CD4-positive, CD25-positive, alpha-beta regulatory T cell (primary cell): ENCODE data around the gene RNASE8. TPM values are rescaled to one million over a fixed set of nuclear protein-coding genes. Genes with fewer than 3 reads are reported as not detected.
A peak's percentile ranks its signal among the peaks of the same experiment; 100 is the strongest.

Source experiments
- ATAC-seq, 2 donors: fragments of 150-1000 bp; cut with Tn5 transposase; one replicate each; pipeline ENCODE4 v1.10.0; 2021; ENCODE audit warnings: low read depth in 2 of 2, moderate number of reproducible peaks in 2 of 2, moderate library complexity in 1 of 2
- DNase-seq, 3 donors: peaks; one replicate each; pipeline versions ENCODE4 v3.0.0 to v3.0.0-alpha.2; 2012 to 2022; ENCODE audit warnings: mixed read lengths in 1 of 3
- H3K27ac ChIP-seq: one replicate; pipeline ENCODE4 v1.7.0; 2013; ENCODE audit warnings: mild to moderate bottlenecking, low read length; ENCODE audit not compliant: insufficient read depth, poor library complexity, severe bottlenecking
- H3K27me3 ChIP-seq: one replicate; pipeline ENCODE4 v1.7.0; 2013; ENCODE audit warnings: low read length; ENCODE audit not compliant: control insufficient read depth, insufficient read depth
- H3K36me3 ChIP-seq: one replicate; pipeline ENCODE4 v1.7.0; 2013; ENCODE audit warnings: mild to moderate bottlenecking, low read length, moderate library complexity; ENCODE audit not compliant: control insufficient read depth, insufficient read depth
- H3K4me1 ChIP-seq: 2 replicates; pipeline ENCODE4 v1.7.0; 2013; ENCODE audit warnings: mild to moderate bottlenecking, low read length; ENCODE audit not compliant: insufficient read depth, control insufficient read depth, poor library complexity, severe bottlenecking
- H3K4me3 ChIP-seq: one replicate; pipeline ENCODE4 v1.7.0; 2013; ENCODE audit warnings: low read depth, mild to moderate bottlenecking, low read length, moderate library complexity
- H3K9me3 ChIP-seq, 2 experiments: 1 replicate in 1 of 2; 2 replicates in 1 of 2; pipeline ENCODE4 v1.7.0; 2013; ENCODE audit warnings: low read length in 2 of 2, mild to moderate bottlenecking in 1 of 2, moderate library complexity in 1 of 2; ENCODE audit not compliant: control insufficient read depth in 2 of 2
- H3K27ac Mint-ChIP-seq, 3 donors: one replicate each; pipeline ENCODE4 v1.8.0; 2020 to 2022; ENCODE audit warnings: mild to moderate bottlenecking in 3 of 3, mixed read lengths in 3 of 3, moderate library complexity in 2 of 3
- H3K27me3 Mint-ChIP-seq: one replicate; pipeline ENCODE4 v1.8.0; 2022; ENCODE audit warnings: mild to moderate bottlenecking, mixed read lengths
- H3K36me3 Mint-ChIP-seq: one replicate; pipeline ENCODE4 v1.8.0; 2020; ENCODE audit warnings: mixed read lengths
- H3K4me1 Mint-ChIP-seq, 4 donors: one replicate each; pipeline ENCODE4 v1.8.0; 2020 to 2022; ENCODE audit warnings: mixed read lengths in 4 of 4, mild to moderate bottlenecking in 1 of 4
- H3K4me3 Mint-ChIP-seq, 4 donors: one replicate each; pipeline ENCODE4 v1.8.0; 2020 to 2022; ENCODE audit warnings: mild to moderate bottlenecking in 4 of 4, mixed read lengths in 4 of 4, moderate library complexity in 3 of 4
- H3K9me3 Mint-ChIP-seq, 7 donors: one replicate each; pipeline ENCODE4 v1.8.0; 2020 to 2022; ENCODE audit warnings: mixed read lengths in 7 of 7, mild to moderate bottlenecking in 3 of 7, moderate library complexity in 2 of 7
- polyA plus RNA-seq, 4 donors: library from polyadenylated mRNA; unstranded; fragments of 300-500 nt; fragmentation: Illumina TruSeq; gene quantifications; one replicate each; pipeline ENCODE4 v1.2.3, GENCODE V29; 2021
- total RNA-seq: library from RNA; stranded (reverse); gene quantifications from one replicate; pipeline ENCODE4 v1.2.3, GENCODE V29; 2022

The RNASE8 gene
- total and polyA plus RNA-seq, 5 donors from 2014 or later, result not detected

DNA sequence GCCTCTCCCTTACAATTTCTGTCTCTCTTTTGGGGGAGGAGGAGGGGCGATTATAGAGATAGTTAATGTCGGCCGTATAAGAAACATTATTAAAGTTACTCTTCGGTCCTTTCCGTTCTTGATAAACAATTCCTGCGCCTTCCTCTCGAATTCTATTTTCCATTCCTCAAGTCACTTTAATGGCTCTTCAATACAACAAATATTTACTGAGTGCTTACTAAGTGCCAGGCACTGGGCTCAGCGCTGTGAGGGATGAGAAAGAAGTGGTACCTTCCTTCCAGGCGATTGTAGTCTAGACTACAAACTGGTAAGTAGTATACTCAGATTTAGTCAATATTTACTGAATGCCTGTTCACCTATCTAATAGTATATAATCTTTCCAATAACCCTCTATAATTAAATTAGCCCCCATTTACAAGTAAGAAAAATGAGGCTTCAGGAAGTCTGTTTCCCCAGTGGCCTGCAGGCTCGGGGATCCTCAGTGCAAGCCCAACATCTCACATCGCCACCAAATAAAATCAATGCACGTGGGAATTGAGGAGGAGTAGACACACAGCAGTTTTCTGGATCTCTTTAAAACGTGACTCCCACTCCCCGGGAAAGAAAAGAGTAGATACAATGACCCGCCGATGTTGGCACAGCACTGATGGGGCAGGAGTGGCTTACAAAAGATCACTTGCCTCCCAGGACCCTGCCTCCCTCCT, 41.4 kb downstream of the RNASE8 start:
- peaks cover 24% of the 10 kb centered on the region for H3K4me1 ChIP-seq
- peaks cover 1% of the 10 kb centered on the region for H3K27me3 ChIP-seq
- H3K36me3 ChIP-seq, result no peaks in the 10 kb centered on the region
- H3K27ac ChIP-seq, result peak overlapping the region; percentile 55
- Mint-ChIP-seq H3K27me3 (peaks cover 24% of the 10 kb centered on the region), H3K27ac (peak overlapping the region; percentile 64 to 93 (median 90)), H3K9me3 (peaks cover 0 to 4% (median 0%) of the 10 kb centered on the region in 7 donors), H3K4me3 (peak overlapping the region; percentile 86 to 96 (median 90)), H3K36me3 (no peaks in the 10 kb centered on the region), H3K4me1 (peaks cover 15 to 29% (median 17%) of the 10 kb centered on the region in 4 donors)
- DNase-seq (no peak), ATAC-seq (no peak)
- H3K9me3 ChIP-seq, result no peaks in the 10 kb centered on the region
- H3K4me3 ChIP-seq, result peak overlapping the region; percentile 71

DNA sequence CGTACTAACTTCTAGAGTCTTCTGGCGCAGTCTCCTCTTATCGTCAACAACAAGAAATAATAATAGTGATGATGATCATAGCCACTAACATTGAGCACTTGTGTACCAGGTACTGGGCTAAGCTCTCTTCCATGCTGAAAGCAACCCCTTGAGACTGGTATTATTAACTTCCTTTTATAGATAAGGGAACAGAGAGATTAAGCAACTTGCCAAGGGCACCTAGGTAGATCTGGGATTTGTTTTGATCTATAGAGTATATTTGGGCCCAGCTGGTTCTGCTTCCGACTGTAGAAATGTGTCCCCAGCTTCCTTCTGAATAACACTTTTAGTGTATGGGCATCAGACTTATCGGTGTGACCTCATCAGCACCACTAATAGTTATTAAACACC, 42.0 kb downstream of the RNASE8 start:
- Mint-ChIP-seq H3K27ac (peak overlapping the region in 2 of 3 donors; percentile 64 to 90), H3K27me3 (peaks cover 24% of the 10 kb centered on the region), H3K36me3 (no peaks in the 10 kb centered on the region), H3K9me3 (peaks cover 0 to 4% (median 0%) of the 10 kb centered on the region in 7 donors), H3K4me1 (peaks cover 17 to 31% (median 20%) of the 10 kb centered on the region in 4 donors), H3K4me3 (peak overlapping the region; percentile 86 to 96 (median 90))
- ATAC-seq (no peak), DNase-seq (no peak)
- Histone ChIP-seq H3K27ac (no peak overlapping the region), H3K4me1 (peaks cover 28% of the 10 kb centered on the region), H3K27me3 (peaks cover 1% of the 10 kb centered on the region), H3K36me3 (no peaks in the 10 kb centered on the region), H3K9me3 (no peaks in the 10 kb centered on the region), H3K4me3 (no peak overlapping the region)

DNA sequence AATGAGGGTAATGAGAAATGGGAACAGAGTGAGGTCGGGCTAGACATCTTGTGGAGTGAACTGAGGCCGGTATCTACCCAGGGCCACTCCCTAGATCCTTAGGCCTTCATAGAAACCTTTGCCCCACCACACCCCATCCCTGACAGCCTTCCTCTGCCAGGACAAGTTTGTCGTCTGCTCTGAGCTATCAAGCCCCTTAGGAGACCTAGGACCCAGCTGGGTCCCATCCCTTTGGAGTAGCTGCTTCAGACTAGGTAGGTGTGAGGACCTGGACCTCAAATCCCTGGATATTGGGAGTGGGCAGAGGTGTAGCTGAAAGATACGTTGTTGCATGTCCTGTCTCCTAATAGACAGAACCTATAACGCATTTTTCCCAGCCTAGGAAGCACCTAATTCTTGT, 43.3 kb downstream of the RNASE8 start, which contains the start of gene TMEM253:
Gene TMEM253 (plus strand): TSS at position 136 of the 400 bp plus-strand sequence. CDS start 278 bp downstream, outside the sequence.
- ATAC-seq, result no peak
- no peak within 1 kb of the TSS for H3K27ac Mint-ChIP-seq
- H3K4me3 Mint-ChIP-seq, result peak within 1 kb of the TSS; percentile 29 to 94 (median 88)

DNA sequence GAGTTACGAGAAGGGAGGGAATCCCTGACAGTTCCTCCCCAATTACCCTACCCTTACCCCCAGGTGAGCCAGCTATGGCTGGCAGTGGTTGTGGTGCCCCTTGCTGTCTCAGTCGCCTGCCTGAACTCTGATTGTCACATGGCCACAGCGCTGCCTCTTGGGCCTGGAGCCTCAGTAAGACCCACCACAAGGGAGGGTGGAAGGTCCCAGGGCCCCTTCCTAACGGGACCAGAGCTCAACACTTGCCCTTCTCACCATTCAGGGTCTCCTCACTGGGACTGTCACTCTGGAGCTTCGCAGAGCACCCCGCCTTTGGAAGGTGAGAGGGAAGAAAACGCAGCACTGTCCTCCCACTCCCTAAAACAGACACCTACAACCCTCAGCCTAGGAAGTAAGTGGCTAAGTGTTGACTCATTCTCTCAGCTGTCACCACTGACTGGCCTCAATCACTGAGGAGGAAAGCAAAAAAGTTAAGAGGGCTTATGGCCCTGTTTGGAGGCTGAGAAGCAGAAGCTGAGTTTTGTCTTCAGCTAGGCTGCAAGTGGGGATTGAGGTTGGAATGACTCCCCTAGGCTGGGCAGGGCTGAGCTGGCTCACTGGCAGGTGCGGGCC, 44.3 kb downstream of the RNASE8 start:
- no peak for ATAC-seq

More for the DNA sequence above, 43.3 kb downstream of the RNASE8 start, which contains the start of gene TMEM253:
- Mint-ChIP-seq H3K9me3 (peaks cover 0 to 4% (median 0%) of the 10 kb centered on the region in 7 donors), H3K36me3 (no peaks in the 10 kb centered on the region), H3K4me1 (peaks cover 19 to 35% (median 24%) of the 10 kb centered on the region in 4 donors), H3K27me3 (peaks cover 24% of the 10 kb centered on the region)
- Histone ChIP-seq H3K4me3 (no peak within 1 kb of the TSS), H3K27ac (no peak within 1 kb of the TSS), H3K36me3 (no peaks in the 10 kb centered on the region), H3K27me3 (peaks cover 1% of the 10 kb centered on the region), H3K4me1 (peaks cover 31% of the 10 kb centered on the region), H3K9me3 (no peaks in the 10 kb centered on the region)
- no peak for DNase-seq

DNA sequence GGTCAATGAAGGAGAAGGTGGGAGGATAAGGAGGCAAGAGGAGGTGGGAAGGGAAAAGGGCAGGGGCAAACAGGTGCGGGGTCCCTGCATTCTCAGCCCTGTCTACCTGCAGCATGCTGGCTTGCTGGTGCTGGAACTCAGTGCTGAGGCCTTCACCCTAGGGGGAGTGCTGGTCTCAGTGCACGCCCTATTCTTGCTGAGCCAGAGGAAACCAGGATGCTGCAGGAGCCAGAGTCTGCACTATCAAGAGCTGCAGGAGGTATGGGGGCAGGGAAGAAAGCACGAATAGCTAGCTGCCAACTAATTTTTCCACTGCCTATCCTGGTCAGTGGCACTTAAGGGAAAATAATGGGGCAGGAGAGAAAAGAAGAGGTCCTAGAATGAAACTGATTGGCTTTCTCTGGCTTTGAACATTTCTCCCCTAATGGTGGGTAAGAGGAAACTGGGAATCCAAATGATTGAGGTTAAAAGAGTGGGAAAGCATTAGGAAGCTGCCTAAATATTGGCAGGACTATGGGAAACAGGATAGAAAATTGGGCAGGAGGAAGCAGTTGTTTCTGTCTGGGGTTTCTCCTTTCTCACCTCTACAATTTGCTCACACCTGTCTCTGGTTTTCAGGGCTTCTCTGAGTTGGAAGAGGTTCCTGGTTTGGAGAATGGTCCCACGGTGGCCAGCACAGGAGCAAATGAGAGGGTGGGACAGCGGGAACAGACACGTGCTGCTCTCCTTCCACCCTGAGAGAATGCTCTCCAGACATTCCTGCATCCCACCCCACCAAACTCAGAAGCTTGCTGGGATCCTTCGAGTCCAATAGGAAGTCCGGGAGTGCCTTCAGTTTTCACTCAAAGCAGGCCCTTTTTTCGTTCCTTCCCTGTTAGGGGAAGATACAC, 45.1 kb downstream of the RNASE8 start:
- H3K27ac Mint-ChIP-seq, result peak overlapping the region; percentile 0 to 91 (median 68)
- DNase-seq, result no peak
- H3K9me3 Mint-ChIP-seq, result peaks cover 0 to 4% (median 0%) of the 10 kb centered on the region in 7 donors
- peak overlapping the region; percentile 73 for H3K4me3 ChIP-seq
- peaks cover 24% of the 10 kb centered on the region for H3K27me3 Mint-ChIP-seq
- H3K36me3 ChIP-seq, result no peaks in the 10 kb centered on the region
- peaks cover 23 to 39% (median 27%) of the 10 kb centered on the region in 4 donors for H3K4me1 Mint-ChIP-seq
- H3K9me3 ChIP-seq, result no peaks in the 10 kb centered on the region
- H3K27ac ChIP-seq, result peak overlapping the region; percentile 97
- peak overlapping the region; percentile 82 to 94 (median 88) for H3K4me3 Mint-ChIP-seq
- H3K27me3 ChIP-seq, result peaks cover 1% of the 10 kb centered on the region
- H3K4me1 ChIP-seq, result peaks cover 27% of the 10 kb centered on the region
- no peaks in the 10 kb centered on the region for H3K36me3 Mint-ChIP-seq
- ATAC-seq, result no peak

More for the DNA sequence above, 44.3 kb downstream of the RNASE8 start:
- peaks cover 0 to 4% (median 0%) of the 10 kb centered on the region in 7 donors for H3K9me3 Mint-ChIP-seq
- H3K27me3 Mint-ChIP-seq, result peaks cover 24% of the 10 kb centered on the region
- Histone ChIP-seq H3K4me1 (peaks cover 35% of the 10 kb centered on the region), H3K9me3 (no peaks in the 10 kb centered on the region), H3K36me3 (no peaks in the 10 kb centered on the region), H3K4me3 (no peak overlapping the region), H3K27ac (no peak overlapping the region), H3K27me3 (peaks cover 1% of the 10 kb centered on the region)
- peaks cover 23 to 36% (median 30%) of the 10 kb centered on the region in 4 donors for H3K4me1 Mint-ChIP-seq
- DNase-seq, result no peak
- H3K36me3 Mint-ChIP-seq, result no peaks in the 10 kb centered on the region
- peak overlapping the region in 1 of 3 donors; percentile 52 for H3K27ac Mint-ChIP-seq
- peak overlapping the region in 3 of 4 donors; percentile 16 to 83 (median 81) for H3K4me3 Mint-ChIP-seq

DNA sequence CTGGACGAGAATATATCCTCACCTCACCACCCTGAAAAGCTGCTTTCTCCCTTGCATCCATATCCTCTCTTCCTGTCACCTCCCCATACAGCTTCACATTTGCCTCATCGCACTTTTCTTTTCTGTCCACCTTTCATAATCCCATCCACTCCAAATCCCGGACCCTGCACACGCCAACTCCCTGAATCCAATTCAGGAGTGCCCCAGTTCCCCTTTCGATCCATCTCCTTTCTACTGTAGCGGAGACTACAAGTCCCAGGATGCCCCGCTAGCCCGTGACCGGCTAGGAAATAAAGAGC, 45.7 kb downstream of the RNASE8 start:
- DNase-seq (no peak), ATAC-seq (no peak)
- Histone ChIP-seq H3K4me1 (peaks cover 26% of the 10 kb centered on the region), H3K9me3 (no peaks in the 10 kb centered on the region), H3K27me3 (peaks cover 1% of the 10 kb centered on the region), H3K27ac (peak overlapping the region; percentile 97), H3K36me3 (no peaks in the 10 kb centered on the region), H3K4me3 (peak overlapping the region; percentile 73)
- H3K27ac Mint-ChIP-seq, result peak overlapping the region; percentile 0 to 91 (median 68)
- H3K4me1 Mint-ChIP-seq, result peaks cover 23 to 39% (median 27%) of the 10 kb centered on the region in 4 donors
- peak overlapping the region; percentile 82 to 94 (median 88) for H3K4me3 Mint-ChIP-seq
- H3K9me3 Mint-ChIP-seq, result peaks cover 0 to 4% (median 0%) of the 10 kb centered on the region in 7 donors
- no peaks in the 10 kb centered on the region for H3K36me3 Mint-ChIP-seq
- peaks cover 24% of the 10 kb centered on the region for H3K27me3 Mint-ChIP-seq
